ENCODE results near the gene WDR20. TPM values are rescaled to one million over a fixed set of nuclear protein-coding genes. Genes with fewer than 3 reads are reported as not detected.
"Not testable (repeated sequence)": the region's sequence is repeated elsewhere in the genome, so short reads cannot be mapped to it uniquely, and the experiment has no call there.

The WDR20 gene
- total RNA-seq, 2 experiments from 2014 or later = 40.1 to 41.2 TPM

DNA sequence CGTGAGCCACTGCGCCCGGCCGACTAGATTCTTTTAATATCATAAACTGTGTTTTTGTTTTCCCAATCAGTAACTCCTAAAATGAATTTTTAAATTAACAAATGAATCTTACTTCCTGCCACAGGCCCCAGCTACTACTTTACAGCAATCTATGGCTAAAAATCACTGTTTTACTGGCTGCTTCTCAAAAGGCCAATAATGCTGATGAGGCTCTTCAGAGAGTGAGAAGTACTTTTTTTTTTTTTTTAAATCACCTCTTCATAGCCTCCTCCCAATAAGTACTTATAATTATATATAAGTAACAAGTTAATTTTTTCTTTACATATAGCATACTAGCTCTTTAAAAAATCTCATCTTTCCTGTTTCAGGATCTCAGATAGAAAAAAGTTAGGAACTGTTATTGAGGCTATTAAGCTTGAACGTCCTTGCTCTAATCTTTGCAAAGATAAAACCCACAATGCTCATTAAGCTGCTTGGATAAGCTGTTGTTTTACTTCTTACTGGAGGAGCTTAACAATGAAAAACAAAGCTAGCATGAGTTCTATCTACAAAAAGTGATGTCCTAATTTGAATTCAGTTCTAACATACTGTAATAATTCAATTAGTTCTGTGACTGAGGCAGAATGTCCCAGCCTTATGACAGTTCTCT lies 12.8 kb upstream of the WDR20 start:
- Histone ChIP-seq H3K4me1 (ENCODE audit: insufficient read depth, low read length) (no peaks in the 10 kb centered on the region), H3K36me3 (ENCODE audit: insufficient read depth, low read length) (no peaks in the 10 kb centered on the region), H3K27ac (ENCODE audit: low read depth in 1 of 2, low read length in 2 of 2) (no peak overlapping the region), H3K4me3 (ENCODE audit: low read length) (no peak overlapping the region), H3K9me3 (ENCODE audit: control insufficient read depth in 1 of 2, insufficient read depth in 1 of 2, low read length in 2 of 2) (no peaks in the 10 kb centered on the region), H3K27me3 (ENCODE audit: control insufficient read depth in 1 of 2, insufficient read depth in 2 of 2, low read length in 2 of 2) (no peaks in the 10 kb centered on the region)
- Mint-ChIP-seq H3K4me1 (ENCODE audit: low read depth) (no peaks in the 10 kb centered on the region), H3K4me3 (no peak overlapping the region), H3K27ac (no peak overlapping the region), H3K9me3 (no peaks in the 10 kb centered on the region), H3K27me3 (no peaks in the 10 kb centered on the region), H3K36me3 (ENCODE audit: low read depth) (no peaks in the 10 kb centered on the region)
- TF ChIP-seq, protein P1, sequence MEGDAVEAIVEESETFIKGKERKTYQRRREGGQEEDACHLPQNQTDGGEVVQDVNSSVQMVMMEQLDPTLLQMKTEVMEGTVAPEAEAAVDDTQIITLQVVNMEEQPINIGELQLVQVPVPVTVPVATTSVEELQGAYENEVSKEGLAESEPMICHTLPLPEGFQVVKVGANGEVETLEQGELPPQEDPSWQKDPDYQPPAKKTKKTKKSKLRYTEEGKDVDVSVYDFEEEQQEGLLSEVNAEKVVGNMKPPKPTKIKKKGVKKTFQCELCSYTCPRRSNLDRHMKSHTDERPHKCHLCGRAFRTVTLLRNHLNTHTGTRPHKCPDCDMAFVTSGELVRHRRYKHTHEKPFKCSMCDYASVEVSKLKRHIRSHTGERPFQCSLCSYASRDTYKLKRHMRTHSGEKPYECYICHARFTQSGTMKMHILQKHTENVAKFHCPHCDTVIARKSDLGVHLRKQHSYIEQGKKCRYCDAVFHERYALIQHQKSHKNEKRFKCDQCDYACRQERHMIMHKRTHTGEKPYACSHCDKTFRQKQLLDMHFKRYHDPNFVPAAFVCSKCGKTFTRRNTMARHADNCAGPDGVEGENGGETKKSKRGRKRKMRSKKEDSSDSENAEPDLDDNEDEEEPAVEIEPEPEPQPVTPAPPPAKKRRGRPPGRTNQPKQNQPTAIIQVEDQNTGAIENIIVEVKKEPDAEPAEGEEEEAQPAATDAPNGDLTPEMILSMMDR (IDR thresholded peaks at IDR 0.05) = no peak
- intact Hi-C loops (cut with DNase I, micrococcal nuclease) = no loop called here
- ChIA-PET CTCF (interaction anchor here (1.3 kb wide), 1 partner anchor 30 kb away, joined by 4 read pairs; no protein-coding TSS in a partner anchor), POLR2A (no interaction called here)
- ATAC-seq (ENCODE audit: poor library complexity) (no peak), DNase-seq (no peak)

DNA sequence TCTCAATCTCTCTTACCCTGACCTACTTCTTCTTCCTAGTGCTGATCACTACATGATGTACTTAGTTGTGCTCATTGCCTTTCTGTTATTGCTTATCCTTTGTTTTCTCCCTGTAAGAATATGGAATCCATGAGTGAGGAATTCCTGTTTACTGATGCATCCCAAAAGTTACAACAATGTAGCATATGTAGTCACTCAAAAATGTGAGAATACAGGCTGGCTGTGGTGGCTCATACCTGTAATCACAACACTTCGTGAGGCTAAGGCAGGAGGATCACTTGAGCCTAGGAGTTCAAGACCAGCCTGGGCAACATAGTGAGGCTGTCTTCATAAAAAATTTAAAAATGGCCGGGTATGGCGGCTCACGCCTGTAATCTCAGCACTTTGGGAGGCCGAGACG lies 8.0 kb upstream of the WDR20 start:
- ATAC-seq (ENCODE audit: poor library complexity) (no peak), DNase-seq (no peak)
- Histone ChIP-seq H3K9me3 (ENCODE audit: control insufficient read depth in 1 of 2, insufficient read depth in 1 of 2, low read length in 2 of 2) (no peaks in the 10 kb centered on the region), H3K4me1 (ENCODE audit: insufficient read depth, low read length) (no peaks in the 10 kb centered on the region), H3K36me3 (ENCODE audit: insufficient read depth, low read length) (no peaks in the 10 kb centered on the region), H3K27ac (ENCODE audit: low read depth in 1 of 2, low read length in 2 of 2) (no peak overlapping the region), H3K27me3 (ENCODE audit: control insufficient read depth in 1 of 2, insufficient read depth in 2 of 2, low read length in 2 of 2) (no peaks in the 10 kb centered on the region), H3K4me3 (ENCODE audit: low read length) (no peak overlapping the region)
- intact Hi-C loops (cut with DNase I, micrococcal nuclease) = no loop called here
- ChIA-PET CTCF (no interaction called here), POLR2A (no interaction called here)
- TF ChIP-seq, protein P1 (IDR thresholded peaks at IDR 0.05) = no peak
- Mint-ChIP-seq H3K9me3 (no peaks in the 10 kb centered on the region), H3K36me3 (ENCODE audit: low read depth) (peaks cover 4% of the 10 kb centered on the region), H3K4me3 (no peak overlapping the region), H3K27ac (no peak overlapping the region), H3K4me1 (ENCODE audit: low read depth) (no peaks in the 10 kb centered on the region), H3K27me3 (no peaks in the 10 kb centered on the region)

DNA sequence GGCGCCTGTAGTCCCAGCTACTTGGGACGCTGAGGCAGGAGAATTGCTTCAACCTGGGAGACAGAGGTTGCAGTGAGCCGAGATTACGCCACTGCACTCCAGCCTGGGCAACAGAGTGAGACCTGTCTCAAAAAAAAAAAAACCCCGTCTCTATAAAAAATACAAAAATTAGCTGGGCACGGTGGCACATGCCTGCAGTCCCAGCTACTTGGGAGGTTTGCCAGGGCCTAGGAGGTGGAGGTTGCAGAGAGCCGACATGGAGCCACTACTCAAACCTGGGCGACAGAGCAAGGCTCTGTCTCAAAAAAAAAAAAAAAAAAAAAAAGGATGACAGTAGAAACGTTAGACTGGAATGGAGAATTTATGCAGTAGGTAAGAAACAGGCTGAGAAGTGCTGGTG lies 5.7 kb upstream of the WDR20 start:
- POLR2A ChIA-PET = not testable (repeated sequence)

DNA sequence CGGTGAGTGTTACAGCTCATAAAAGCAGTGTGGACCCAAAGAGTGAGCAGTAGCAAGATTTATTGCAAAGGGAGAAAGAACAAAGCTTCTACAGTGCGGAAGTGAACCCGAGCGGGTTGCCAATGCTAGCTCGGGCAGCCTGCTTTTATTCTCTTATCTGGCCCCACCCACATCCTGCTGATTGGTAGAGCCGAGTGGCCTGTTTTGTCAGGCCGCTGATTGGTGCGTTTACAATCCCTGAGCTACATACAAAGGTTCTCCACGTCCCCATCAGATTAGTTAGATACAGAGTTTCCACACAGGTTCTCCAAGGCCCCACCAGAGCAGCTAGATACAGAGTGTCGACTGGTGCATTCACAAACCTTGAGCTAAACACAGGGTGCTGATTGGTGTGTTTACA lies 5.0 kb upstream of the WDR20 start:
- DNase-seq; ATAC-seq (ENCODE audit: poor library complexity); H3K27me3 Mint-ChIP-seq; CTCF ChIA-PET; H3K27me3 ChIP-seq (ENCODE audit: control insufficient read depth in 1 of 2, insufficient read depth in 2 of 2, low read length in 2 of 2); POLR2A ChIA-PET; H3K9me3 Mint-ChIP-seq; H3K4me3 ChIP-seq (ENCODE audit: low read length); H3K36me3 Mint-ChIP-seq (ENCODE audit: low read depth); H3K4me3 Mint-ChIP-seq; H3K27ac ChIP-seq (ENCODE audit: low read depth in 1 of 2, low read length in 2 of 2); H3K36me3 ChIP-seq (ENCODE audit: insufficient read depth, low read length); H3K27ac Mint-ChIP-seq; H3K9me3 ChIP-seq (ENCODE audit: control insufficient read depth in 1 of 2, insufficient read depth in 1 of 2, low read length in 2 of 2); H3K4me1 ChIP-seq (ENCODE audit: insufficient read depth, low read length): not testable (repeated sequence)
- H3K4me1 Mint-ChIP-seq (ENCODE audit: low read depth) = peaks cover 12% of the 10 kb centered on the region
- intact Hi-C loops (cut with DNase I, micrococcal nuclease) = loop anchor here in 1 of 2 experiments (5.0 kb wide), 2 partner anchors 373 to 427 kb away; partner anchors contain the start of gene ANKRD9

More for the DNA sequence above, 5.7 kb upstream of the WDR20 start:
- H3K4me3 ChIP-seq (ENCODE audit: low read length); H3K4me1 ChIP-seq (ENCODE audit: insufficient read depth, low read length); H3K9me3 ChIP-seq (ENCODE audit: control insufficient read depth in 1 of 2, insufficient read depth in 1 of 2, low read length in 2 of 2); H3K27ac Mint-ChIP-seq; DNase-seq; H3K36me3 ChIP-seq (ENCODE audit: insufficient read depth, low read length); H3K4me1 Mint-ChIP-seq (ENCODE audit: low read depth); intact Hi-C loops (cut with DNase I, micrococcal nuclease); H3K36me3 Mint-ChIP-seq (ENCODE audit: low read depth); H3K27me3 ChIP-seq (ENCODE audit: control insufficient read depth in 1 of 2, insufficient read depth in 2 of 2, low read length in 2 of 2); H3K27ac ChIP-seq (ENCODE audit: low read depth in 1 of 2, low read length in 2 of 2); H3K4me3 Mint-ChIP-seq; H3K9me3 Mint-ChIP-seq; CTCF ChIA-PET; H3K27me3 Mint-ChIP-seq; ATAC-seq (ENCODE audit: poor library complexity): not testable (repeated sequence)

DNA sequence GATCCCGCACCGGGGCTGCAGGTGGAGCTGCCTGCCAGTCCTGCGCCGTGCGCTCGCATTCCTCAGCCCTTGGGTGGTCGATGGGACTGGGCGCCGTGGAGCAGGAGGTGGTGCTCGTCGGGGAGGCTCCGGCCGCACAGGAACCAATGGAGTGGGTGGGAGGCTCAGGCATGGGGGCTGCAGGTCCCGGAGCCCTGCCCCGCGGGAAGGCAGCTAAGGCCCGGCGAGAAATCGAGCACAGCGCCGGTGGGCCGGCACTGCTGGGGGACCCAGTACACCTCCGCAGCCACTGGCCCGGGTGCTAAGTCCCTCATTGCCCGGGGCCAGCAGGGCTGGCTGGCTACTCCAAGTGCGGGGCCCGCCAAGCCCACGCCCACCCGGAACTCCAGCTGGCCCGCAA lies 4.2 kb upstream of the WDR20 start:
- peaks cover 17% of the 10 kb centered on the region for H3K4me1 Mint-ChIP-seq (ENCODE audit: low read depth)
- H3K27ac ChIP-seq (ENCODE audit: low read depth in 1 of 2, low read length in 2 of 2); H3K4me1 ChIP-seq (ENCODE audit: insufficient read depth, low read length); H3K27me3 ChIP-seq (ENCODE audit: control insufficient read depth in 1 of 2, insufficient read depth in 2 of 2, low read length in 2 of 2); CTCF ChIA-PET; ATAC-seq (ENCODE audit: poor library complexity); H3K27ac Mint-ChIP-seq; POLR2A ChIA-PET; DNase-seq; H3K9me3 ChIP-seq (ENCODE audit: control insufficient read depth in 1 of 2, insufficient read depth in 1 of 2, low read length in 2 of 2); H3K9me3 Mint-ChIP-seq; H3K4me3 ChIP-seq (ENCODE audit: low read length); H3K36me3 ChIP-seq (ENCODE audit: insufficient read depth, low read length); H3K27me3 Mint-ChIP-seq; H3K4me3 Mint-ChIP-seq: not testable (repeated sequence)
- H3K36me3 Mint-ChIP-seq (ENCODE audit: low read depth) = peaks cover 14% of the 10 kb centered on the region
- intact Hi-C loops (cut with DNase I, micrococcal nuclease) = loop anchor here in 1 of 2 experiments (5.0 kb wide), 2 partner anchors 372 to 428 kb away; partner anchors contain the start of gene ANKRD9

Data from CD4-positive, alpha-beta T cell (primary cell).